AG04450 (cell line): Measurements from ENCODE around the gene INCA1. TPM values are rescaled to one million over a fixed set of nuclear protein-coding genes. Genes with fewer than 3 reads are reported as not detected.
A peak's percentile ranks its signal among the peaks of the same experiment; 100 is the strongest.

Source experiments
- CTCF ChIA-PET: fragments of 300-600, 350-600 bp; formaldehyde crosslinking; extraction: SDS; loops from one replicate; lab custom pipeline; 2022; ENCODE audit warnings: antibody characterized with exemption, inconsistent platforms; lab: Charles Lee
- POLR2A ChIA-PET: fragments of 350-600 bp; formaldehyde crosslinking; extraction: SDS; loops from one replicate; lab custom pipeline; 2021; ENCODE audit warnings: antibody characterized with exemption, inconsistent platforms; lab: Yijun Ruan, JAX
- DNase-seq: peaks from one replicate; pipeline ENCODE4 v3.0.0-alpha.2; 2011; ENCODE audit warnings: low read depth, low spot score
- H3K27ac ChIP-seq: one replicate; pipeline ENCODE4 v1.5.1; 2012; ENCODE audit warnings: low read depth, low read length, control low read depth
- H3K27me3 ChIP-seq: one replicate; pipeline ENCODE4 v1.6.0; 2012; ENCODE audit warnings: low read length; ENCODE audit not compliant: control insufficient read depth, insufficient read depth
- H3K4me3 ChIP-seq: 2 replicates; pipeline ENCODE4 v1.5.1; 2011; ENCODE audit warnings: mild to moderate bottlenecking, low read depth, low read length, control low read depth
- H3K9me3 ChIP-seq: 2 replicates; pipeline ENCODE4 v1.5.1; 2012; ENCODE audit warnings: low read length; ENCODE audit not compliant: control insufficient read depth, insufficient read depth
- polyA plus RNA-seq: library from polyadenylated mRNA; depleted of rRNA; stranded (reverse); fragments of >200 nt; gene quantifications from 2 replicates; pipeline ENCODE4 v1.2.3, GENCODE V29; 2011
- TF ChIP-seq, protein P1 (sequence below): IDR thresholded peaks from 2 replicates; pipeline ENCODE4 v1.5.1; 2011; ENCODE audit warnings: low read depth, low read length, control low read depth, inconsistent platforms

Gene INCA1
- polyA plus RNA-seq, 1 experiment: 0.29 TPM

- DNase-seq: no peak
- Histone ChIP-seq H3K27me3 (no peaks in the 10 kb centered on the region), H3K27ac (no peak overlapping the region), H3K9me3 (peaks cover 4% of the 10 kb centered on the region; the same call in 1 of the 2 replicates), H3K4me3 (no peak overlapping the region)
- ChIA-PET CTCF (interaction anchor here (0.6 kb wide), 1 partner anchor 62 kb away, joined by 4 read pairs; no protein-coding TSS in a partner anchor), POLR2A (no interaction called here)
- TF ChIP-seq, protein P1, sequence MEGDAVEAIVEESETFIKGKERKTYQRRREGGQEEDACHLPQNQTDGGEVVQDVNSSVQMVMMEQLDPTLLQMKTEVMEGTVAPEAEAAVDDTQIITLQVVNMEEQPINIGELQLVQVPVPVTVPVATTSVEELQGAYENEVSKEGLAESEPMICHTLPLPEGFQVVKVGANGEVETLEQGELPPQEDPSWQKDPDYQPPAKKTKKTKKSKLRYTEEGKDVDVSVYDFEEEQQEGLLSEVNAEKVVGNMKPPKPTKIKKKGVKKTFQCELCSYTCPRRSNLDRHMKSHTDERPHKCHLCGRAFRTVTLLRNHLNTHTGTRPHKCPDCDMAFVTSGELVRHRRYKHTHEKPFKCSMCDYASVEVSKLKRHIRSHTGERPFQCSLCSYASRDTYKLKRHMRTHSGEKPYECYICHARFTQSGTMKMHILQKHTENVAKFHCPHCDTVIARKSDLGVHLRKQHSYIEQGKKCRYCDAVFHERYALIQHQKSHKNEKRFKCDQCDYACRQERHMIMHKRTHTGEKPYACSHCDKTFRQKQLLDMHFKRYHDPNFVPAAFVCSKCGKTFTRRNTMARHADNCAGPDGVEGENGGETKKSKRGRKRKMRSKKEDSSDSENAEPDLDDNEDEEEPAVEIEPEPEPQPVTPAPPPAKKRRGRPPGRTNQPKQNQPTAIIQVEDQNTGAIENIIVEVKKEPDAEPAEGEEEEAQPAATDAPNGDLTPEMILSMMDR: no peak
These were observed 45.1 kb upstream of the INCA1 start for GRCh38 chr17:5042157-5043022.

DNA sequence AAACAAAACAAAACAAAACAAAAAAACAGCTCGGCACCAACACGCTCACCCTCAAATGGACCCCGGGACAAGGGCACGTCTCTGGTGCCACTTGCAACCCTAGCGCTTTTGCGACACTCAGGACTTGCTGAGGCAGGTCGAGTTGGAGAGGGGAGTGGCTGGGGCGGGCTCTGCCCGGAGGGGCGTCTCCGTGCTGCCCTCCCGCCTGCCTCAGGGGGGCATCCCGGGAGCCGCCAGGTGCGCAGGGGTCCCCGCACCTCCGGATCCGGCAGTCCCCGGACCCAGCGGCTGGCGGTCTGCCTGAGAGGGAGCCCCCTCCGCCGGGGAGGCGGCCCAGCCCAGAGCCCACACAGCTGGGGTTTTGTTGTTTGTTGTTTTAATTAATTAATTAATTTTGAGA, 38.0 kb upstream of the INCA1 start, which contains the start of gene SLC52A1:
Gene SLC52A1, minus strand, starts transcription at position 112 of the 400 bp plus-strand sequence. CDS start 820 bp downstream, outside the sequence.
- TF ChIP-seq, protein P1: no peak
- POLR2A ChIA-PET: no interaction called here
- H3K27ac ChIP-seq: no peak within 1 kb of the TSS
- peak within 1 kb of the TSS; percentile 13; the same call in 1 of the 2 replicates for H3K4me3 ChIP-seq
- peaks cover 7% of the 10 kb centered on the region for H3K27me3 ChIP-seq
- CTCF ChIA-PET: interaction anchor here (0.7 to 2.4 kb wide), 3 partner anchors 8 to 54 kb away, joined by 3 to 7 read pairs (median 3); no protein-coding TSS in a partner anchor
- no peak for DNase-seq
- H3K9me3 ChIP-seq: peaks cover under 1% of the 10 kb centered on the region; the same call in 1 of the 2 replicates

DNA sequence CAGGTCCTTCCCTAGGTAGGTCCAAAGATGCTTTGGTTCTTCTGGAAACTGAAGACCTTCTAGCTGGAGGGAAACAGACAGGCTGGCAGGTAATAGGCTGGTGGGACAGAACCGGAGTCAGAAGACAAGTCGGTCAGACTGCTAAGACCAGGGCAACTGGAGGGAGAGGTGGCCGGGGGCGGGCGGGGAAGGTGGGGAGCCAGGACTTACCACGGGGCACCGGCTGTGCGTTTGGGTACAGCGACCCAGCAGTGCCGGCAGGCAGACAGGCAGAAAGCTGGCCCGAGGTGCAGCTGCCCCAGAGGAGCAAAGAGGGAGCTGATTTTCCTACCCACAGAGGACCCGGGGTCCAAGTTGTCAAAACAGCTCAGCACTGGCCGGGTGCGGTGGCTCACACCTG, 37.3 kb upstream of the INCA1 start:
- peaks cover 7% of the 10 kb centered on the region for H3K27me3 ChIP-seq
- H3K9me3 ChIP-seq: no peaks in the 10 kb centered on the region
- no peak for DNase-seq
- no peak overlapping the region for H3K4me3 ChIP-seq
- TF ChIP-seq, protein P1: no peak
- H3K27ac ChIP-seq: no peak overlapping the region
- ChIA-PET CTCF (interaction anchor here (0.5 to 1.1 kb wide), 2 partner anchors 27 to 1971 kb away, joined by 3 to 5 read pairs; no protein-coding TSS in a partner anchor), POLR2A (interaction anchor here (0.6 kb wide), 1 partner anchor 67 kb away, joined by 3 read pairs; the partner anchor contains the start of gene SPAG7)

DNA sequence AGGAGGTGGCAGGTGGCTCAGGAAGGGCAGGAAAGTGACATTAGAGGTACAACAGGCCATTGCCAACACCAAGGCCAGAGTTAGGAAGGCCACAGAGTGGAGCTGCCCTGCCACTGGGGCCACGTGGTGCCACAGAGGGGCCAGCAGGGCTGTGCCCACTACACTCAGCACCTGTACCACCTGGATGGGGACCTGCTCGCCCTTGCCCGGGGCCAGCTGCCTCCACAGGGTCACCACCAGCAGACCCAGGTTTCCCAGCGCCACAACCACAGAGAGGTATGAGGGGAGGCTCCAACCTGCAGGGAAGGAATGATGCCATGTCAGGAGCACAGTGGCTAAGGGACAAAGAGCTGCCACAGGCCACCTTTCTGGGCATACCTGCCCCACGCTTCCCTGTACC, 36.7 kb upstream of the INCA1 start:
- Histone ChIP-seq H3K27me3 (peaks cover 7% of the 10 kb centered on the region), H3K9me3 (no peaks in the 10 kb centered on the region), H3K27ac (no peak overlapping the region), H3K4me3 (no peak overlapping the region)
- TF ChIP-seq, protein P1: no peak
- ChIA-PET CTCF (interaction anchor here (0.6 to 1.1 kb wide), 2 partner anchors 28 to 29 kb away, joined by 5 to 7 read pairs; no protein-coding TSS in a partner anchor), POLR2A (no interaction called here)
- no peak for DNase-seq
